Occipital lobe (tissue), 2 donors: ENCODE measurements around the gene RNF182. TPM values are rescaled to one million over a fixed set of nuclear protein-coding genes. Genes with fewer than 3 reads are reported as not detected.
"Not testable (repeated sequence)": the region's sequence is repeated elsewhere in the genome, so short reads cannot be mapped to it uniquely, and the experiment has no call there.

ENCODE experiments used
- DNase-seq: peaks from one replicate; lab custom pipeline; 2025; lab: John Stamatoyannopoulos, UW
- total RNA-seq: library from RNA; depleted of rRNA; stranded (reverse); fragments of >200 nt; gene quantifications from one replicate; pipeline ENCODE4 v1.2.3, GENCODE V29; 2014

Gene RNF182, protein sequence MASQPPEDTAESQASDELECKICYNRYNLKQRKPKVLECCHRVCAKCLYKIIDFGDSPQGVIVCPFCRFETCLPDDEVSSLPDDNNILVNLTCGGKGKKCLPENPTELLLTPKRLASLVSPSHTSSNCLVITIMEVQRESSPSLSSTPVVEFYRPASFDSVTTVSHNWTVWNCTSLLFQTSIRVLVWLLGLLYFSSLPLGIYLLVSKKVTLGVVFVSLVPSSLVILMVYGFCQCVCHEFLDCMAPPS
- 73.6 TPM for total RNA-seq

DNA sequence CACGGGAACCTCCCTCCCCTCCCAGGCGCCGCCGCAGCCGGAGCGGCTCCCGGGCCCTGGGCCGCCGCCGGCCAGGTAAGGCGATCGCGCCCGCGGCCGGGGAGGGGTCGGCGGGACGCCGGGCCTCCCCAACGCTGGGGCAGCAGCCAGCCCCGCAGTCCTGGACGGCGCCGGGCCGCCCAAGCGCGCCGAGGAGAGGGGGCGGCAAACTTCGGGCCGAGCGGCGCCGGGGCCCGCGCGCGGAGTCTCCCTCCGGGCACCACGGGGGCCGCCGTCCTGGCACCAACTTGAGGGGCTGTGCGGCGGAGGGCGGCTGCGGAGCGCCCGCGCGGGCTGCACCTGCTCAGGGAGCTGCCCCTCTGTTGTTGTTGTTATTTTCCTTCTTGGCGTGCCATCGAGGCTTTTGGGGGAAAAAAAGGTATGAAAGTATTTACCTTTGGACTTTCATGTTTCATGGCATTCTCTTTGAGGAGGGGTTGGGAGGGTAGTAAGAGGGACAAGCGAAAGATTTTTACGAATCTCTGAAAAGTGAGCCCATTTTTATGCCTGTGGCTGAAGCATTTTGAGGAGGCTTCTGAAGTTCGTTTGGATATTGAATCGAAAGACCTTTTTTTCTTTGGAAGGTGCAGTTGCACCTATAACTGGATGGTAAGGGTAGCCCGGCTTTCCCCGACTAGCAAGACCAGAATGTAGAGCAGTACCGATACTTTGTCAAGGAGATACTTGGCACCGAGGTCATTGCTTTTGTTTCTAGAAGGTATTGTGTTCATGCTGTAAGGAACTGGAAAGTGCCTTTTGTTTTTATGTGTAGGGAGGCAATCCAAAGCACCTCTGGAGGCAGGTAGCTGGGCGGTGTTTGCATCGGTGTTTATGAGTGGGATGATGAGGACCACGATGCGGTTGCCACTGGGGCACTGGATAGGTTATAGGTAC, at the start of gene RNF182:
Gene RNF182, plus strand, starts transcription at position 4 of the 933 bp plus-strand sequence. CDS start 52,168 bp downstream, outside the sequence.
- DNase-seq = no peak

DNA sequence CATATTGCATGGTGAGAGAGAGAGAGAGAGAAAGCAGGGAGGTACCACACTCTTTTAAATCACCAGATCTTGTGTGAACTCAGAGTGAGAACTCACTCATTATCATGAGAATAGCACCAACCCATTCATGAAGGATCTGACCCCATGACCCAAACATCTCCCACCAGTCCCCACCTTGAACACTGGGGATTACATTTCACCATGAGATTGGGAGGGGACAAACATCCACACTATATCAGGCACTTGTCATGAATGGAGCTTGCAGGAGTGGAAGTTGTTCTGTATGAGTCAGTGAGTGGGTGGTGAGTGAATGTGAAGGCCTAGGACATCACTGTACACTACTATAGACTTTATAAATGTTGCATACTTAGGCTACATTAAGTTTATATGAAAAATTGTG, 47.7 kb upstream of the RNF182 start:
- DNase-seq = no peak

DNA sequence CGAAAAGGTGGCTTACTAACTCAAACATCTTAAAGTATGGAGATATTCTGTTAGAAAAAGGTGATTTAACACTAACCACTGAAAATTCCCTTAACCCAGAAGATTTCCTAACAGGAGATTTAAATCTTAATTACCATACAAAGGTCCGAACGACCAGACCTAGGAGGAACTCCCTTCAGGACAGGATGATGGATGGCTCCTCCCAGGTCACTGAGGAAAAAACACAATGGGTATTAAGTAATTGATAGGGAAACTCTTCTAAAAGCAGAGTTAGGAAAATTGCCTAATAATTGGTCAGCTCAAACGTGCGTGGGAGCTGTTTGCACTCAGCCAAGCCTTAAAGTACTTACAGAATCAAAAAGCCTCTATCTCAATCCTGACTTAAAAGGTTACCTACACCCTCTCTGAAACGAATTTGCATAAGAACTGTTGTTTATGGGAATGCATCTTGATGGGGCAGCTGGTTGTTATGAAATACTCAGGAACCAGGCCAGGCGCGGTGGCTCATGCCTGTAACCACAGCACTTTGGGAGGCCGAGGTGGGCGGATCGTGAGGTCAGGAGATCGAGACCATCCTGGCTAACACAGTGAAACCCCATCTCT, 44.6 kb upstream of the RNF182 start:
- not testable (repeated sequence) for DNase-seq

DNA sequence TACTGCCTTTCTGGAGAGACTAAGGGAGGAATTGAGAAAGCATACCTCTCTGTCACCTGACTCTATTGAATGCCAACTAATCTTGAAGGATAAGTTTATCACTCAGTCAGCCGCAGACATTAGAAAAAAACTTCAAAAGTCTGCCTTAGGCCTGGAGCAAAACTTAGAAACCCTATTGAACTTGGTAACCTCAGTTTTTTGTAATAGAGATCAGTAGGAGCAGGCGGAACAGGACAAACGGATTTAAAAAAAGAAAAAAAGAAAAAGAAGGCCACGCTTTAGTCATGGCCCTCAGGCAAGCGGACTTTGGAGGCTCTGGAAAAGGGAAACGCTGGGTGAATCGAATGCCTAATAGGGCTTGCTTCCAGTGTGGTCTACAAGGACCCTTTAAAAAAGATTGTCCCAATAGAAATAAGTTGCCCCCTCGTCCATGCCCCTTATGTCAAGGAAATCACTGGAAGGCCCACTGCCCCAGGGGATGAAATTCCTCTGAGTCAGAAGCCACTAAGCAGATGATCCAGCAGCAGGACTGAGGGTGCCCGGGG, 43.1 kb upstream of the RNF182 start:
- DNase-seq = no peak

DNA sequence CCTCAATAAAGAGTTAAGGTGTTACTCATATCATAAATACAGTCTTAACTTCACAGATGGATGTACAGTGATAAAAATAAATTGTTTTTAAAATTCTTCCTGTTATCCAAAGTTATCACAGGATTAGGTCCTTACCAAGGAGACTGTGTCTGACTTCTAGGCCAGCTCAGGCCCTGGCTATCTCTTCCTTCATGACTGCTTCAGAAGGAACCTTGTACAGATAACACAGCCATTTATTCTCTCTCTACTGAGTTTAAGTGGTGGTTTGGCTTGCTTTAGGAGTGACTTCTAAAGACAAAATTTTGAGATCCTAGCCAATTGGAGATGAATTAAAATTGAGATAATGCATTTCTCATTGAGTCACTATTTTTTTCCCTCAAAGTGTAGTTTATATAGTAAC, 40.8 kb upstream of the RNF182 start:
- DNase-seq = no peak

DNA sequence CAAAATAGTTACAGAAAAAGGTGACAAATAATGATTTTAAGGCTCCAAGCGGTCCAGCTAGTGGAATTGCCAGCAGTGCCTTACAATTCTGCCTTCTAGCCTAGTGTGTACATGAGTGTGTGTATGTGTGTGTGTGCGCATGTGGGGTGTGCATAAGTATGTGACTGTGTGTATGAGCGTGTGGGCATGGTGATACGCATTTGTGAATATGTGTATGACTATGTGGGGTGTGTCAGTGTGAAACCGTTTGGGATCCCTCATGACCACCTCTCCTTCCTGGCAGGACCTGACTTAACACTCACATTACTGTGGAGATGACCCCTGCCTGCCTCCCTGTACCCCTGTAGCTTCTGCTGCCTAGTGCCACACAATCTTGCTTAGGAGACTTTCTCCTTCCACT, 40.4 kb upstream of the RNF182 start:
- DNase-seq = no peak

DNA sequence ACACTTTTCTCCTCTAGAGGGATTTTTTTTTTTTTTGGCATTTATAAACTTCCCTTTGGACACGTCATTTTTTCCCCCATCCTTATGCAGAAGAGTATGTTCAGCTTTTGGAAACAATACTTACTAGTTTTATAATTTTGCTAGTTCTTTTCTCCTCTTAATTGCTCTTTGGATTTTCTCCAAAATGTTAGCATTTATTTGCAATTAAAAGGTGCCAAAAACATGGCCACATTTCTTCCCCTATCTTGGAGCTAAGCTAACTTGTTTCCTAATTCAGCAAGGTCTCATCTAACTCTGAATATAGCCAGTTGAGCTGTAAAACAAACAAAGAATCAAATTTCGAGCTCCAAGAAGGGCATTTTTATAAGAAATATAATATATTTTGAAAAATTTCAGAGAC, 39.2 kb upstream of the RNF182 start:
- no peak for DNase-seq

DNA sequence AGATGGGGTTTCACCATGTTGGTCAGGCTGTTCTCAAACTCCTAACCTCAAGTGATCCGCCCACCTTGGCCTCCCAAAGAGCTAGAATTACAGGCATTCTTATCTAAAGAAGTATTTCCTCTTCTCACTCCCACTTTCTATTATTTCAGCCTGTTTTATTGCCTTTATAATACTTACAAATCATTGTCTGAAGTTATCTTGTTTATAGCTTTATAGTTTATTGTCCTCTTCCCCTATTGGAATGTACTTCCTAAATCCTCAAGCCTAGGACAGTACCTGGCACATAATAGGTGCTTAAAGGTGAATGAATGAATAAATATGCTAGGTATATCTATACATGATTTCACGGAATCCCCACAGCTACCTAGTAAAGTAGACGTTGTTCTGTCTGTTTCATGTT, 37.8 kb upstream of the RNF182 start:
- no peak for DNase-seq

DNA sequence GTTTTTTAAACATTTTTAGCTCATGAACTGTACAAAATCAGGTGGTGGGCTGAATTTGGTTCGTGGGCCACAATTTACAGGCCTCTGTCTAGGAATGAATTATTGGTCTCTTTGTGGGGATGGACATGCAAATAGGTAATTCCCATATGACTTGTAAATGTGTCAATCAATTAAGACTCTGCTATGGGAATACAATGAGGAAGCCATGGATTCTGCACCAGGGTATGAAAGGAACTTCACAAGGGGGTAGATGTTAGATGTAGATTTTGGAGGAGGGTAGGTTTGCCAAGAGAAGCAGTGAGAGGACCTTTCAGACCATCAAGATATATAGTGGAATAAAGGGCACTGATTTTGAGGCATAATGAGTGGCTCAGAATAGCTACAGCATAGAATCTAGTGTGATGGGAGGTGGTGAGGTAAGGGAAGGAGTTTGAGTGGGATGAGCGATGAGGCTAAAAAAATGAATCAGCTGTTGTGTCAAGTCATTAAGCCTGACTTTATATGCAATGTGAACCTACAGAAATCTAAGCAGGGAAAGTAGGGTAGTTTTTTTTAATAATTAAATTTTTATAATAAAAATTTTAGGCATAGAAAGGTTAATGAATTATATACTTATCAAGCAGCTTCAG, 32.6 kb upstream of the RNF182 start:
- DNase-seq = no peak

DNA sequence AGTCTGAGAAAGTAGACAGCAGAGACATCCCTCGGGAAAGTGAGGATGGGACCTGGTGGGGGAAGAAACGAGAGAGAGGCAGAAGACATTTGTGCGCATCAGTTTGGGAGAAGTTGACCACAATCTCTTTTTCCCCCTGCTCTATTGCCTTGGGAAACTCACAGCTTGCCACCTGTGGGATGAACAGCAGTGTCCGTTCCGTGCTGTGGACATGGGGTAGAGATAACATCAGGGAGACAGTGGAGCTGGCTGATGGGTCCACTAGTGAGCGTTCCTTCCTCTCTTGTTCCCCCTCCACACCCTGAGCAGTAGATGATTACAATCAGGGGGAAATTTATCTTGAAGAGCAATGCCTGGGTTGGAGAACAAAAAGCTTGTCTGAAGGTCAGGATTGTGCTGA, 21.8 kb upstream of the RNF182 start:
- DNase-seq = no peak

DNA sequence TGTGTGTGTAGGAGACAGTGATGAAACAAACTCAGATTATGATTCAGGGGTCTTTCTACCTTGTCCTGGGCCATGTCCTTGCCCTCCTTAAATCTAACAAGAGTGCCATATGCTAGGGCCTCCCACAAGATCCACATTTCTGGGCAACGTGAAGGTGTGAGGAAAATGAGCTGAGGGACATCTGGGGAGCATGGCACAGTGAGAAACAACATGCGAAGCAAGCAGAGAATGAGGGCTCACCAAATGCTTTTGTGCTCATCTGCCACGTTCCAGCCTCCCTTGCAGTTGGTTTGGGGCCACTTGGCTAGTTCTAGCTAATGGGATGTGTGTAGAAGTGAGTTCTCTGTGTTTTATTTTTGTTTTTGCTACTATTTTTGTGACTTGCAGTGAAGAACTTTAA, 21.4 kb upstream of the RNF182 start:
- DNase-seq = no peak

DNA sequence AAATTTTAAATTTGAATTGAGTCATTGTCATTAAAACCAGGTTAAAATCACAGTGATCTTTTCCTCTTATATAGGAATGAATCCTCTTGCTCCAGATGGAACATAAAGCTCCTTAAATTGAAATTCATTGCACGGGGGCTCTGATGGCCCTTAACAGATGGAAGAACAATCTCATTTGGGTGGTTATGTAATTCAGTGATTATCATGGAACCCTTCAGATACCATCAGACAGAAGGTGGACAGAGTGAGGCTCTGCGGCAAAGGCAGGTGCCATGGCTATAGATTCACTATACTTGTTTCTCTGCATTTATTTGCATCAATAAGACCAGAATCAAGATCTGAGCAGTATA, 17.8 kb upstream of the RNF182 start:
- DNase-seq = no peak

DNA sequence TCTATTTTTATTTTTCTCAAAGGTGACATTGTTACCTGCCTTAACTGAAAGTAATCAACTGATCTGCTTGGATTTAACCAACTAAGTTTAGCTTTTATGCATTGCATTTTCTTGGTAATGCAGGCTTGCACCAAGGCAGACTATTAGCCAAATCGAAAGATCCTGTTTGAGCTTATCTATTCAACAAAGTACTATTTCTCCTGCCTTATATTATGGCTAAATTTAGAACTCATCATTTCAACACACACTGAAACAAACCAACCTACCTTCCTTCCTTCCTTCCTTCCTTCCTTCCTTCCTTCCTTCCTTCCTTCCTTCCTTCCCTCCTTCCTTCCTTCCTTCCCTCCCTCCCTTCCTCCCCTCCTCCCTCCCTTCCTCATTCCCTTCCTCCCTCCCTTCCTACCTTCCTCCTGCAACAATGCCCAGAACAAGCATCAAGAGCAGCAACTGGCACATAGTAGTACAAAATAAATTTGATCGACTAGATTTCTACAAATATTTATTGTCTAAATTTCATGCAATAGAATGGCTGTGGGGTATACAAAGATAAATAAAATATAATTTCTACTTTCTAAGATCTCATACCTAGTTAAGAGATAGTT, 17.0 kb upstream of the RNF182 start:
- DNase-seq = no peak

DNA sequence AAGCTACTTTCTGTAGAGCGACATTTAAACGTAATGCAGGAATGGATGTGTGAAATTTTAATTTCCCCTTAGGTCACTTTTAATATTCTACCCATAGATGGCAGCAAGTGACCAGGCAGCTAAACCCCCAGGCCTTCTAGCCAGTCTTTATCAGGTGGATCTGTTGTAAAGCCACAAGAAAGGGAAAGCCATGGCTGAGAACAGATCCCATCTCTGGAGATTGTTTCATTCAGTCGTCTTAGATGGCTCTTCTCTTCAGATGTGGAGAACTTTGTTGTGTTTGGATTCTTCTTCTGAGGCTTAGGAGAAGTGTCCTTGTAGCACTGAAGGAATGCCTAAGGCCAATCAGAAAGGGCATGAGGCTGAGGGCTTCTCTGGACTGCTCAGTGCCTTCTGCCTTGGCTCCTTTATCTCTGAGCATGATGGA, 15.8 kb upstream of the RNF182 start:
- DNase-seq = no peak

DNA sequence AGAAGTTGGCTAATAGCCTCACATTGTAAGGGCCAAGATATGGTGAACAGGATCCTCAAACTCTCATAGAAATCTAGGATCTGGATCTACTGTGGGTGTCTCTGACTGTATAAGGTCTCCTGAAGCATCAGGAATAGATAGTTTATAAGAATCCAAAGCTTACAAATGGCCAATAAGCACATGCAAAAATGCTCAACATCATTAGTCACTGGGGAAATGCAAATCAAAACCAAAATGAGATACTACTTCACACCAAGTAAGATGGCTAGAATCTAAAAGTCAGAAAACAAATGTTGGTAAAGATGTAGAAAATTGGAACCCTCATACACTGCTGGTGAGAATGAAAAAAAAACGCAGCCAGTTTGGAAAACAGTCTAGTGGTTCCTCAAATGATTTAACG, 14.3 kb upstream of the RNF182 start:
- DNase-seq = no peak

DNA sequence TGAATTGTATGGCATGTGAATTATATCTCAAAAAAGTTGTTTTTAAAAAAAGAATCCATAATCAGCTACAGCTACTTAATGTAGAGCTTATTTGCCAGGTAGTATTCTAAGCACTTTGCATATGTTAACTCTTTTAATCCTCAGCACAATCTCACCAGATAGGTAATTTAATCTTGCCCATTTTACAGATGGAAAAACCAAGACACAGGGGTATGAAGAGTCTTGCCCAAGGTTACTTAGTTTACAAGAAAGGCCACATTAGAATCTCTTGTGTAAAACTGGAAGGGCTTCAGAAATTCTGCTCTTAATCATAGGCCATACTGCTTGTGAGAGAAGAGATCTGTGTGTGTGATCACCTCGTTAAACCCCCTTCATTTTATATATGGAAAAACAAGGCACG, 13.4 kb upstream of the RNF182 start:
- DNase-seq = no peak

DNA sequence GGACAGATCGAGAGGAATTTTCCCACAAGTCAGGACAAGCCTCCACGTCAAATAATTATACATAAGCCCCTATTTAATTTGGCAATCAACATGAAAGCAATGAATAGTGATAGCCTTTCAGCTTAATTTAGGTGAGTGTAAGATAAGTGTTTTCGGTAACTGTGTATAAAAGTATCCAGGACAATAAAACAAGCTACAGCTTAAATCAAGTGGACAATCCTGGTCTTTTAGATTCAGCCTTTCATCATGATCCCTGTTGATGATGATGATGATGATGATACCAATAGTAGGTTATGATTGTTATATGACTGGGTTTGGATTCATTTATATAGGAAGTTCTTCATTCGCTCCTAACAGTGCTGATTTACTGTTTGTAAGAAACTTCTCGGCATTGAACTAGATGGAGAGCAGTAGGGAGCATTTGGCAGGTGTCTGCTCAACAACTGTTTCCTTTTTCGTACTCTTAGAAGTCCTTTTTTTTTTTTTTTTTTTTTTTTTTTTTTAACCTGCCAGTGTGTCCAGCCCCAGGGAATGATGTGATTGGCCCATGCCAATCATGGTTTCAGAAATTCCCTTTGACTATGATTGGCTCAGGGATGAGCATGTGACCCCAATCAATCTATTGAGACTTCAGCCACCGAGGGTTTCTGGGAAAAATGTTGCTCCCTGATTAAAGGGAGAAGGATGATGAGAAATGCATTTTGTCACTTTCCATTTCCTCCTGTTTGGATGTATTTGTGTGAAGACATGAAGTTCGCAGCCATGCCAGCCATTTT, 11.3 kb upstream of the RNF182 start:
- DNase-seq = no peak

DNA sequence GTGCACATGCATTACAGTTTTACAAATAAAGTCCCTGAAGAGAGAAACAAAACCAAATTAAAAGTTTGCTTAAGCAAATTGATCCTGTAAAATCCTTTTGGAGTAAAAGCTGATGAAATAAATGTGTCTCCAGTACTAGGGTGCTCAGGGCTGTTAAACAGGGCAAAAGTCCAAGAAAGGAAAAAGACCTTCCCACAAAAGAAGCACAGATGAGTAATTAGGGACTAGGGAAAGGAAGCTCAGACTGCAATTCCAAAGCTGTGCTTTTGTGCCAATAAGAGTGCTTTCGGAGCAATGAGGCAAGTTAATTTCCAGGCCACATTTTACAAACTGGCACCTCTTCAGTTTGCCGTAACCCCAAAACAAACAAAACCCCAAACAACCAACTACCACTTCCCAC, 10.4 kb upstream of the RNF182 start:
- no peak for DNase-seq

DNA sequence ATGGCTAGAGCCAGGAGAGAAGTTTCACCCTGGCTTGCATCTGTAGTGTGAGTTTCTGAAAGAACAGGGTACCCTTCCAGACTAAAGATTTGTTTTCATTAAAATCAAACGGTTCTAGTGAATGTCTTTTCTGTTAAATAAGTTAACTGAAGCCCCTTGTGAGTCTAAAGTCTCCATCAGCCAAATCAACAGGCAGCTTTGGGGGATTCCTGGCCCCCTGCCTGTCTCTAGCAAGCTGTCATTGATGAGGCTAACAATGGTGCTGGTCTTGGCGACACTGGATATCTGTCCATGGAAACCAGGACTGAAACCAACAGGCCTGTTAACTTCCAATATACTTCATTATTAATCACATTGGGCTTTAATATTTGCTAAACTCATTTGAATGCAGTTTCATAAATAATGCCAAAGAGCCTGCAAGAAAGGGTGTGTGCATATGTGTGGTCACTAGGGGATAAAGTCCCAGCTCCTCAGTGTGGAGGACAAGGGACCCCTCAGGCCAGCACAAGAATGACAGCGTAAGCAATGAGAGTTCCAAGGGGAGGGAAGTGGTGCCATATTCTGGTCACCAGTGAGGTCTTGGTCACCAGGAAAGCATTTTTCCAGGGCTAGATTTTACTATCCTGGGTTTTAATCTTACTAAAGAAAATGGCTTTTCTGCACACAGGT, 9.1 kb upstream of the RNF182 start:
- DNase-seq = no peak
